Measurements from ENCODE around the gene USP12. TPM values are rescaled to one million over a fixed set of nuclear protein-coding genes. Genes with fewer than 3 reads are reported as not detected.

The USP12 gene
- total RNA-seq, 6 donors from 2014 or later, result 11.9 to 78.8 (median 30.5) TPM

DNA sequence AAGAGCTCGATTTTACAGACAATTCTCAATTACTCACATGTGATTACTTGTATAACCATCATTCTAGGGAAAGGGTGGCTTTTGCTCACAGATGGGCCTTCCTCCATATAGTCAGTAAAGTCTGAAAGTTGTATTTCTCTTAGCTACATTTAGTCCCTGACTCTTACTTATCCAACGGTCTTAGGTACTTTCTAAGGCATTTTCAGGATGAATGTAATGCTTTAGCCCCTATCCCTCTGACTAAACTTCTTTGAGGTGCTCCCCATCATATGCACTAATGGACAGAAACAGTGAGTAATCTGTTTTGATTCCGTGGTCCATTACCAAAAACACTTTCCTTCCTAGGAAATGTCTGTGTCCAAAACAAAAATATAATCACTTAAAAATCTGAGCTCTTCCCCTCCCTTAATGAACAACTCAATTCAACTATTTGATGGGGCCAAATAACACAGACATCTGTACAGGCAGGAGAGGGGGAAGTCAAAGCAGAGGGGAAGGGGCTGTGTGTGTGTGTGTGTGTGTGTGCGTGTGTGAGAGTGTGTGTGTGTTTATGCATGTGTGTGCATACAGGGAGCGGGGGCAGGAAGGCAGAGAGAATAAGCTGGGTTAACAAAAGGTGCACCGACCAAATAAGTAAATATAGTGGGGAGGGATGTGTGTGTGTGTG is 84.9 kb downstream of the USP12 start:
- no peaks in the 10 kb centered on the region for H3K9me3 ChIP-seq
- no peak overlapping the region for H3K4me3 ChIP-seq
- 82 to 86% methylated on average over 6 of the region's 6 CpGs for WGBS, 2 donors
- H3K27me3 ChIP-seq, result no peaks in the 10 kb centered on the region
- ATAC-seq (ENCODE audit: low FRiP score in 2 of 2), result peak in 1 of 2 donors; percentile 41
- H3K4me1 ChIP-seq, result peaks cover 0 to 8% (median 2%) of the 10 kb centered on the region in 4 donors
- TF ChIP-seq POLR2AphosphoS5 (IDR thresholded peaks at IDR 0.05), result no peak
- no peak for TF ChIP-seq EP300 (IDR thresholded peaks at IDR 0.05)
- TF ChIP-seq POLR2A (IDR thresholded peaks at IDR 0.05), result no peak
- TF ChIP-seq, protein P1, sequence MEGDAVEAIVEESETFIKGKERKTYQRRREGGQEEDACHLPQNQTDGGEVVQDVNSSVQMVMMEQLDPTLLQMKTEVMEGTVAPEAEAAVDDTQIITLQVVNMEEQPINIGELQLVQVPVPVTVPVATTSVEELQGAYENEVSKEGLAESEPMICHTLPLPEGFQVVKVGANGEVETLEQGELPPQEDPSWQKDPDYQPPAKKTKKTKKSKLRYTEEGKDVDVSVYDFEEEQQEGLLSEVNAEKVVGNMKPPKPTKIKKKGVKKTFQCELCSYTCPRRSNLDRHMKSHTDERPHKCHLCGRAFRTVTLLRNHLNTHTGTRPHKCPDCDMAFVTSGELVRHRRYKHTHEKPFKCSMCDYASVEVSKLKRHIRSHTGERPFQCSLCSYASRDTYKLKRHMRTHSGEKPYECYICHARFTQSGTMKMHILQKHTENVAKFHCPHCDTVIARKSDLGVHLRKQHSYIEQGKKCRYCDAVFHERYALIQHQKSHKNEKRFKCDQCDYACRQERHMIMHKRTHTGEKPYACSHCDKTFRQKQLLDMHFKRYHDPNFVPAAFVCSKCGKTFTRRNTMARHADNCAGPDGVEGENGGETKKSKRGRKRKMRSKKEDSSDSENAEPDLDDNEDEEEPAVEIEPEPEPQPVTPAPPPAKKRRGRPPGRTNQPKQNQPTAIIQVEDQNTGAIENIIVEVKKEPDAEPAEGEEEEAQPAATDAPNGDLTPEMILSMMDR (IDR thresholded peaks at IDR 0.05), result no peak
- DNase-seq, result no peak
- no peak overlapping the region for H3K27ac ChIP-seq
- peaks cover 0 to 35% (median 1%) of the 10 kb centered on the region in 4 donors for H3K36me3 ChIP-seq

DNA sequence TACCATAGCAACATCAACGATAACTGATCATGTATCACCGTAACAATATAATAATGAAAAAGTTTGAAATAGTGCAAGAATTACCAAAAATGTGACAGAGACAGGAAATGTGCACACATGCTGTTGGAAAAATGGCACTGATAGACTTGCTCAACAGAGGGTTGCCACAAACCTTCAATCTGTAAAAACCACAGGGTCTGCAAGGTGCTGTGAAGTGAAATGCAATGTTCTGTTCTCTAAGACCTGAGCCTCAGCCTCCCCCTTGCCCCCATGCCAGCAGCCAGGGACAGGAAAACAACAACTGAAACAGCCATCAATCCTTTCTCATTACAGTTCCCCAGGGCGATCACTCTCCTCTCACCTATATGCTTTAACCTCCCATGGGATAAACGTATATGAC is 88.4 kb downstream of the USP12 start:
- Histone ChIP-seq H3K4me1 (peaks cover 3 to 32% (median 11%) of the 10 kb centered on the region in 4 donors), H3K27ac (peak overlapping the region in 1 of 4 donors; percentile 8), H3K27me3 (no peaks in the 10 kb centered on the region), H3K36me3 (peaks cover 0 to 36% (median 1%) of the 10 kb centered on the region in 4 donors), H3K9me3 (no peaks in the 10 kb centered on the region), H3K4me3 (no peak overlapping the region)
- no peak for DNase-seq
- 85 to 86% methylated on average over 4 of the region's 4 CpGs for WGBS, 2 donors
- TF ChIP-seq POLR2A (IDR thresholded peaks at IDR 0.05) (no peak), POLR2AphosphoS5 (IDR thresholded peaks at IDR 0.05) (no peak), EP300 (IDR thresholded peaks at IDR 0.05) (no peak)
- TF ChIP-seq, protein P1 (IDR thresholded peaks at IDR 0.05), result no peak
- ATAC-seq (ENCODE audit: low FRiP score in 2 of 2), result no peak

DNA sequence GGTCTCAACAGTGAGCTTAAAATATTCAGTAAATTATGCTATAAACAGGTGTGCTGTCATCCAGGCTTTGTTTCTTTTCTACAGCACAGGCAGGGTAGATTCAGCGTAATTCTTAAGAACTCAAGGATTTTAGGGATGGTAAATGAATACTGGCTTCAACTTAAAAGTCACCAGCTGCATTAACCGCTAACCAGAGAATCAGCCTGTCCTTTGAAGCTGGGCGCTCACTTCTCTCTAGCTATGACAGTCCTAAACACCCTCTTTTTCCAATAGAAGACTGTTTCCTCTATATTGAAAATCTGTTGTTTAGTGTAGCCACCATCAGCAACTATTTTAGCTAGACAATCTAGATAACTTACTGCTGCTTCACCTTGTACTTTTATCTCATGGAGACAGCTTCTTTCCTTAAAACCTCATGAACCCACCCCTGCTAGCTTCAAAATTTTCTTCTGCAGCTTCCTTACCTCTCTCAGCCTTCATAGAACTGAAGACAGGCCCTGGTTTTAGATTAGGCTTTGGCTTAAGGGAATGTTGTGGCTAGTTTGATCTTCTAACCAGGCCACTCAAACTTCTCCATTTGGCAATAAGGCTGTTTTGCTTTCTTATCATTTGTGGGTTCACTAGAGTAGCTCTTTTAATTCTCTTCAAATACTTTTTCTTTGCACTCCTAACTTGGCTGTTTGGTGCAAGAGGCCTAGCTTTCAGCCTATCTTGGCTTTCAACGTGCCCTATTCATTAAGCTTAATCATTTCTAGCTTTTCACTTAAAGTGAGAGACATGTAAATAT is 89.5 kb downstream of the USP12 start:
- no peak overlapping the region for H3K4me3 ChIP-seq
- H3K27me3 ChIP-seq, result no peaks in the 10 kb centered on the region
- no peaks in the 10 kb centered on the region for H3K9me3 ChIP-seq
- H3K36me3 ChIP-seq, result peaks cover 0 to 25% (median 0%) of the 10 kb centered on the region in 4 donors
- peaks cover 9 to 40% (median 11%) of the 10 kb centered on the region in 4 donors for H3K4me1 ChIP-seq
- WGBS, 2 donors, result 83 to 84% methylated on average over 4 of the region's 4 CpGs
- ATAC-seq (ENCODE audit: low FRiP score in 2 of 2) (peak in 1 of 2 donors; percentile 81), DNase-seq (no peak)
- peak overlapping the region in 3 of 4 donors; percentile 12 to 14 (median 14) for H3K27ac ChIP-seq
- TF ChIP-seq EP300 (IDR thresholded peaks at IDR 0.05) (no peak), POLR2A (IDR thresholded peaks at IDR 0.05) (no peak), POLR2AphosphoS5 (IDR thresholded peaks at IDR 0.05) (no peak)
- TF ChIP-seq, protein P1 (IDR thresholded peaks at IDR 0.05), result no peak

DNA sequence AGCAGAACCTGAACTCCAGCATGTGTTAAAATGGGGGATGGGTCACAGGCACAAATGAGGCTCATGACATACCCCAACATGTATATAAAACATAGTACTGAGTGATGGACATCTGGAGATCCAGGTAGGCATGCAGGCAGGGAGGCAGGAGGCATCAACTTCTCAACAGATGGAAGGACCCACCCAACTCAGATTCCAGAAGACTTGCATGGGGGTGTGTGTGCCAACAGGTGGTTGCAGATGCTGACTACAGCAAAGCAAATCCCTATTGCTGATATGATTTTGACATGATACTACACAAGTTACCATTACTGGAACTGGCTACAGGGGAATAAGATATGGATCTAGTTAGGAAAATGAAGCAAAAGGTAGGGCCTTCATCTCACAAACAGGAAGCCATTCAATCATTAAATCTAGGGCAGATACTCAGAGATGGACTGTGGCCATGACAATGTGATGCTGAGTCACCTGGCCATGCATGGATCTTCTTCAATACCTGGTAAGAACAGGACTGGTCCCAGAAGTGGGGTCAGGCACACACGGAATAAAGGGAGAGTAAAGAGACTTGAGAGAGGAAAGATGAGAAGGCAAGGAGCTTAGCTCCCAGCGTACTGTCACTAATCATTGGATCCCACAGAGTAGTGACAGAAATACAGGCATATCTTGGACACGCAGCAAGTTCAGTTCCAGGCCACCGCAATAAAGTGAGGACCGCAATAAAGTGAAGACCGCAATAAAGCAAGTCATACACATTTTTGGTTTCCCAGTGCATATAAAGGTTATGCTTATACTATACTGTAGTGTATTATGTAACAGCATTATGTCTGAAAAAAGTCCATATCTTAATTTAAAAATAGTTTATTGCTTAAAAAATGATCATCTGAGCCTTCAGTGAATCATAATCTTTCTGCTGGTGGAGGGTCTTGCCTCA is 91.3 kb downstream of the USP12 start:
- DNase-seq (no peak), ATAC-seq (ENCODE audit: low FRiP score in 2 of 2) (no peak)
- Histone ChIP-seq H3K27me3 (no peaks in the 10 kb centered on the region), H3K27ac (peak overlapping the region in 1 of 4 donors; percentile 3), H3K9me3 (no peaks in the 10 kb centered on the region), H3K4me1 (peaks cover 9 to 48% (median 12%) of the 10 kb centered on the region in 4 donors), H3K4me3 (no peak overlapping the region), H3K36me3 (peaks cover 0 to 20% (median 0%) of the 10 kb centered on the region in 4 donors)
- WGBS, 2 donors, result 94 to 99% methylated on average over 6 of the region's 6 CpGs
- TF ChIP-seq POLR2AphosphoS5 (IDR thresholded peaks at IDR 0.05), result no peak
- TF ChIP-seq, protein P1 (IDR thresholded peaks at IDR 0.05), result no peak
- no peak for TF ChIP-seq EP300 (IDR thresholded peaks at IDR 0.05)
